Stimulated activated CD4-positive, alpha-beta T cell treated with anti-CD3 and anti-CD28 coated beads, Interleukin-15, amount 100 ng/mL, for 24 hours (primary cell): ENCODE measurements around the gene ICA1.
"Not testable (repeated sequence)": the region's sequence is repeated elsewhere in the genome, so short reads cannot be mapped to it uniquely, and the experiment has no call there.

ENCODE experiments used
- DNase-seq: peaks from one replicate; pipeline ENCODE4 v3.0.0-alpha.2; 2020

Gene ICA1

GRCh38 chr7:8261711-8262695 lies at the start of gene ICA1:
ICA1 (minus strand) TSS chr7:8262167; CDS start chr7:8235926, 26,241 bp downstream.
- peak; percentile 55 for DNase-seq

- DNase-seq = no peak
These were observed 48.9 kb upstream of the ICA1 start for GRCh38 chr7:8310876-8311275.

- DNase-seq = no peak
These were observed 43.8 kb upstream of the ICA1 start for GRCh38 chr7:8305625-8306388.

GRCh38 chr7:8305104-8305503 lies 43.1 kb upstream of the ICA1 start:
- no peak for DNase-seq

GRCh38 chr7:8303904-8304528 lies 42.0 kb upstream of the ICA1 start:
- no peak for DNase-seq

- not testable (repeated sequence) for DNase-seq
These were observed 35.1 kb upstream of the ICA1 start for GRCh38 chr7:8297023-8297422.

- DNase-seq = no peak
These were observed 34.3 kb upstream of the ICA1 start for GRCh38 chr7:8296362-8296659.

- DNase-seq = peak; percentile 18
These were observed 33.8 kb upstream of the ICA1 start for GRCh38 chr7:8295638-8296361.

- no peak for DNase-seq
These were observed 29.6 kb upstream of the ICA1 start for GRCh38 chr7:8291397-8292141.

- DNase-seq = no peak
These were observed 28.8 kb upstream of the ICA1 start for GRCh38 chr7:8290645-8291308.

- no peak for DNase-seq
These were observed 24.2 kb upstream of the ICA1 start for GRCh38 chr7:8286118-8286517.

- DNase-seq = no peak
These were observed 23.2 kb upstream of the ICA1 start for GRCh38 chr7:8285155-8285554.

- DNase-seq = no peak
These were observed 22.6 kb upstream of the ICA1 start for GRCh38 chr7:8284606-8285005.

- no peak for DNase-seq
These were observed 22.0 kb upstream of the ICA1 start for GRCh38 chr7:8283968-8284367.

GRCh38 chr7:8282871-8283270 lies 20.9 kb upstream of the ICA1 start:
- DNase-seq = no peak

- no peak for DNase-seq
These were observed 20.2 kb upstream of the ICA1 start for GRCh38 chr7:8282162-8282561.

- DNase-seq = no peak
These were observed 16.2 kb upstream of the ICA1 start for GRCh38 chr7:8278183-8278582.

- DNase-seq = no peak
These were observed 15.5 kb upstream of the ICA1 start for GRCh38 chr7:8277394-8277982.

- no peak for DNase-seq
These were observed 12.6 kb upstream of the ICA1 start for GRCh38 chr7:8274589-8274988.

- no peak for DNase-seq
These were observed 10.0 kb upstream of the ICA1 start for GRCh38 chr7:8271960-8272359.

- no peak for DNase-seq
These were observed 1.1 kb upstream of the ICA1 start for GRCh38 chr7:8263048-8263447.
